GM19239 (cell line): ENCODE results near the gene GVQW3.

Experiments used
- DNase-seq: peaks from one replicate; pipeline ENCODE4 v3.0.0; 2011; ENCODE audit warnings: low spot score; ENCODE audit not compliant: insufficient read length
- FAIRE-seq: peaks from 2 replicates; lab custom pipeline; 2011; peaks lifted over from hg19 to GRCh38; lab: Jason Lieb, UNC

GVQW3 gene

GRCh38 chr11:76380977-76381719 lies at the start of gene GVQW3, which contains the start of gene THAP12:
Gene GVQW3, plus strand, starts transcription at chr11:76381323. Its CDS starts 506 bp downstream, at chr11:76381829.
Gene THAP12, minus strand, starts transcription at chr11:76381132. Its CDS starts 296 bp downstream, at chr11:76380836.
- peak; percentile 96 for FAIRE-seq
- peak; percentile 93 for DNase-seq

GRCh38 chr11:76334826-76335389 lies 46.2 kb upstream of the GVQW3 start:
- FAIRE-seq = no peak
- DNase-seq = no peak

GRCh38 chr11:76335842-76336241 lies 45.3 kb upstream of the GVQW3 start:
- DNase-seq (no peak), FAIRE-seq (no peak)

GRCh38 chr11:76336597-76336996 lies 44.5 kb upstream of the GVQW3 start:
- FAIRE-seq (no peak), DNase-seq (no peak)

- DNase-seq = no peak
- FAIRE-seq = no peak
These were observed 43.7 kb upstream of the GVQW3 start for GRCh38 chr11:76337469-76337868.

GRCh38 chr11:76337923-76338322 lies 43.2 kb upstream of the GVQW3 start:
- no peak for FAIRE-seq
- DNase-seq = no peak

- DNase-seq (no peak), FAIRE-seq (no peak)
These were observed 41.9 kb upstream of the GVQW3 start for GRCh38 chr11:76339221-76339620.

- FAIRE-seq (no peak), DNase-seq (no peak)
These were observed 33.7 kb upstream of the GVQW3 start for GRCh38 chr11:76347466-76347865.

GRCh38 chr11:76348348-76348747 lies 32.8 kb upstream of the GVQW3 start:
- FAIRE-seq = no peak
- no peak for DNase-seq

GRCh38 chr11:76355172-76355571 lies 26.0 kb upstream of the GVQW3 start:
- FAIRE-seq (no peak), DNase-seq (no peak)

- no peak for FAIRE-seq
- DNase-seq = no peak
These were observed 19.7 kb upstream of the GVQW3 start for GRCh38 chr11:76361374-76361773.

GRCh38 chr11:76361776-76362175 lies 19.3 kb upstream of the GVQW3 start:
- no peak for DNase-seq
- FAIRE-seq = no peak

- FAIRE-seq (no peak), DNase-seq (no peak)
These were observed 18.4 kb upstream of the GVQW3 start for GRCh38 chr11:76362716-76363115.

- DNase-seq (no peak), FAIRE-seq (no peak)
These were observed 16.0 kb upstream of the GVQW3 start for GRCh38 chr11:76365038-76365679.

- FAIRE-seq (no peak), DNase-seq (no peak)
These were observed 12.6 kb upstream of the GVQW3 start for GRCh38 chr11:76368490-76368889.

GRCh38 chr11:76369406-76369805 lies 11.7 kb upstream of the GVQW3 start:
- DNase-seq = no peak
- FAIRE-seq = no peak

- no peak for DNase-seq
These were observed 10.0 kb upstream of the GVQW3 start for GRCh38 chr11:76371170-76371569.

GRCh38 chr11:76376746-76377558 lies 4.2 kb upstream of the GVQW3 start:
- FAIRE-seq (no peak), DNase-seq (no peak)

More at GRCh38 chr11:76371170-76371569, 10.0 kb upstream of the GVQW3 start:
- FAIRE-seq = no peak

- no peak for DNase-seq
- no peak for FAIRE-seq
These were observed 1.3 kb upstream of the GVQW3 start for GRCh38 chr11:76379807-76380158.

GRCh38 chr11:76380159-76380976 lies 755 bp upstream of the GVQW3 start:
- no peak for FAIRE-seq
- no peak for DNase-seq
